OCI-LY7 (cell line): ENCODE results near the gene R3HDM4. TPM values are rescaled to one million over a fixed set of nuclear protein-coding genes. Genes with fewer than 3 reads are reported as not detected.

ENCODE experiments used
- BruUV-seq: library from RNA; stranded (reverse); fragments of 400-500 nt; replicated peaks from 2 replicates; lab custom pipeline; 2021; lab: Mats Ljungman, UMichigan
- CTCF ChIA-PET: fragments of 300-600 bp; sonication (Branson Sonifier 250); formaldehyde crosslinking; loops from one replicate; lab custom pipeline; 2022; ENCODE audit warnings: antibody characterized with exemption; ENCODE audit not compliant: unreplicated experiment; lab: Charles Lee
- POLR2A ChIA-PET: fragments of 300-600 bp; sonication (Branson Sonifier 250); formaldehyde crosslinking; loops from one replicate; lab custom pipeline; 2022; ENCODE audit warnings: antibody characterized with exemption; lab: Charles Lee
- DNase-seq: peaks from one replicate; pipeline ENCODE4 v3.0.0-alpha.2; 2015; ENCODE audit warnings: low spot score
- H2AFZ ChIP-seq: fragments of 200-600 bp; sonication (generic), shearing (Covaris generic); 2 replicates; pipeline ENCODE4 v1.6.1; 2014; ENCODE audit warnings: mild to moderate bottlenecking, antibody characterized with exemption, low read length, moderate library complexity
- H3K27ac ChIP-seq: fragments of 200-600 bp; sonication (generic); 2 replicates; pipeline ENCODE4 v1.5.1; 2014; ENCODE audit warnings: mixed run types, low read depth, mild to moderate bottlenecking, moderate library complexity, low read length, inconsistent platforms; ENCODE audit not compliant: poor library complexity, severe bottlenecking
- H3K36me3 ChIP-seq: fragments of 200-600 bp; sonication (generic); 2 replicates; pipeline ENCODE4 v1.6.1; 2014; ENCODE audit warnings: mild to moderate bottlenecking, antibody characterized with exemption, low read length, moderate library complexity, mixed read lengths; ENCODE audit not compliant: insufficient read depth
- H3K4me1 ChIP-seq: fragments of 200-600 bp; sonication (generic); 2 replicates; pipeline ENCODE4 v1.5.1; 2014; ENCODE audit warnings: mild to moderate bottlenecking, low read length; ENCODE audit not compliant: insufficient read depth, poor library complexity, severe bottlenecking
- H3K4me2 ChIP-seq: fragments of 200-600 bp; sonication (generic); 2 replicates; pipeline ENCODE4 v1.6.1; 2014; ENCODE audit warnings: mild to moderate bottlenecking, low read length
- H3K4me3 ChIP-seq: fragments of 200-600 bp; sonication (generic); 2 replicates; pipeline ENCODE4 v1.5.1; 2014; ENCODE audit warnings: mild to moderate bottlenecking, low read depth, low read length; ENCODE audit not compliant: poor library complexity, severe bottlenecking
- H3K79me2 ChIP-seq: fragments of 200-600 bp; sonication (generic); 2 replicates; pipeline ENCODE4 v1.6.1; 2016; ENCODE audit warnings: low read depth, mild to moderate bottlenecking, low read length, moderate library complexity, mixed read lengths; ENCODE audit not compliant: insufficient read depth
- H3K9me2 ChIP-seq: fragments of 200-600 bp; sonication (generic); 2 replicates; pipeline ENCODE4 v1.6.1; 2016; ENCODE audit warnings: mild to moderate bottlenecking, low read length, mixed read lengths; ENCODE audit not compliant: insufficient read depth
- H3K9me3 ChIP-seq: fragments of 200-600 bp; sonication (generic); 2 replicates; pipeline ENCODE4 v1.6.1; 2014; ENCODE audit warnings: mild to moderate bottlenecking, mixed run types, low read length, mixed read lengths
- H4K20me1 ChIP-seq: fragments of 200-600 bp; sonication (generic); 2 replicates; pipeline ENCODE4 v1.6.1; 2014; ENCODE audit warnings: mild to moderate bottlenecking, antibody characterized with exemption, low read length, moderate library complexity, mixed read lengths; ENCODE audit not compliant: insufficient read depth
- CTCF ChIP-seq: fragments of 200-600 bp; sonication (generic); conservative IDR thresholded peaks from 2 replicates; pipeline ENCODE4 v1.5.1; 2014; ENCODE audit warnings: mild to moderate bottlenecking, antibody characterized with exemption, low read length, moderate library complexity, mixed read lengths
- EZH2phosphoT487 ChIP-seq: fragments of 200-600 bp; sonication (generic); IDR thresholded peaks from 2 replicates; pipeline ENCODE4 v1.6.1; 2018; ENCODE audit warnings: low read depth, borderline replicate concordance, mild to moderate bottlenecking, mixed run types, antibody characterized with exemption, low read length, moderate library complexity, mixed read lengths
- intact Hi-C: fragments of 100-400 bp; cut with micrococcal nuclease; formaldehyde crosslinking; loops from one replicate; pipeline ENCODE4 v1.10.0; 2022; ENCODE audit not compliant: unreplicated experiment
- total RNA-seq, 2 experiments: library from RNA; depleted of rRNA in 1 of 2; stranded (reverse); fragments of >200 nt in 1 of 2; shearing (Covaris generic) in 1 of 2; gene quantifications; 2 replicates each; pipeline ENCODE4 v1.2.3, GENCODE V29; 2014 to 2022

R3HDM4 gene
- total RNA-seq, 2 experiments from 2014 or later, result 43.5 to 64.9 TPM

DNA sequence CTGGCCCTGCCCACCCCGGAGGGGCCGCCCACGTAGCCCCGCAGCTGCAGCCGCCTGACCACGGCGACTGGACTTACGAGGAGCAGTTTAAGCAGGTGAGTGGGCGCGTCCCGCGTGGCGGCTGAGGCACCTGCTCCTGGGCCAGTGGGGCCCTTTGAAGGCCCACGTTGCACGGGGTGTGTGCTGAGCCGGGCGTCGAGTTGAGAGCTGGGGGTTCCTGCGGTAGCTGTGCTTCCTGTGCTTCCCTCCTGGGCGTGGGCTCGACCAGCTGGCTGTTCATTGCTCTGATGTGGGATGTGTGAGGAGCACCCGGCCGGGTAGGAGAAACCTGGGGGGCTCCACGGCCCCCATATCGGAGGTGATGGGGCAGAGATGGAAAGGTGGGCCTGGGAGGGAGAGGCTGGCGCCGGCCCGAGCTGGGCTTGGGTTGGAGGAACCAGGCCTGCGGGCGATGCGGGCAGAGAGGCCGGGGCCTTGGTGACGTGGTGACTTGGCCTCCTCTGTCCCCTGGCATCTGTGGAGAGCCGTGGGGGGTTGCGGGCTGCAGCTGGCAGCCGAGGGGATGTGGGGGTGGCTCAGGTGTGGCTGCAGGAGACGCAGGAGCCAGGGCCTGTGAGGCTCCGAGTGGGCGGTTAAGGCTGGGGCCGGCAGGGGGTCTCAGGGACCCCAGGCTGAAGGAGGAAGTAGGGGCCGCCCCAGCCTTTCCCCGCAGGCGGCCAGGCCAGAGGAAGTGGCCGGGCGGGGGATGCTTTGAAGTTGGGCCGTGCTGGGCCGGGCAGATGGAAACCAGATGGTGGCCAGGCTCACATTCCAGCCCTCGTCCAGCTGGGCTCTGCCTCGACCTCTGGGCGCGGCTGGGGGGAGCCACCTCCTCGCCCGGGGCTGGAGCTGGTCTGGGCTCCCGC lies 19.9 kb upstream of the R3HDM4 start:
- Histone ChIP-seq H3K9me2 (no peaks in the 10 kb centered on the region), H3K79me2 (no peaks in the 10 kb centered on the region), H3K4me1 (no peaks in the 10 kb centered on the region), H4K20me1 (no peaks in the 10 kb centered on the region), H3K4me3 (no peak overlapping the region), H3K27ac (no peak overlapping the region), H3K4me2 (no peak overlapping the region), H3K9me3 (no peaks in the 10 kb centered on the region), H3K36me3 (no peaks in the 10 kb centered on the region), H2AFZ (no peak overlapping the region)
- POLR2A ChIA-PET, result no interaction called here
- intact Hi-C loops, result no loop called here
- DNase-seq, result no peak
- CTCF ChIA-PET, result no interaction called here
- no peak for TF ChIP-seq EZH2phosphoT487
- TF ChIP-seq CTCF, result no peak
- BruUV-seq, result no TSS peak

DNA sequence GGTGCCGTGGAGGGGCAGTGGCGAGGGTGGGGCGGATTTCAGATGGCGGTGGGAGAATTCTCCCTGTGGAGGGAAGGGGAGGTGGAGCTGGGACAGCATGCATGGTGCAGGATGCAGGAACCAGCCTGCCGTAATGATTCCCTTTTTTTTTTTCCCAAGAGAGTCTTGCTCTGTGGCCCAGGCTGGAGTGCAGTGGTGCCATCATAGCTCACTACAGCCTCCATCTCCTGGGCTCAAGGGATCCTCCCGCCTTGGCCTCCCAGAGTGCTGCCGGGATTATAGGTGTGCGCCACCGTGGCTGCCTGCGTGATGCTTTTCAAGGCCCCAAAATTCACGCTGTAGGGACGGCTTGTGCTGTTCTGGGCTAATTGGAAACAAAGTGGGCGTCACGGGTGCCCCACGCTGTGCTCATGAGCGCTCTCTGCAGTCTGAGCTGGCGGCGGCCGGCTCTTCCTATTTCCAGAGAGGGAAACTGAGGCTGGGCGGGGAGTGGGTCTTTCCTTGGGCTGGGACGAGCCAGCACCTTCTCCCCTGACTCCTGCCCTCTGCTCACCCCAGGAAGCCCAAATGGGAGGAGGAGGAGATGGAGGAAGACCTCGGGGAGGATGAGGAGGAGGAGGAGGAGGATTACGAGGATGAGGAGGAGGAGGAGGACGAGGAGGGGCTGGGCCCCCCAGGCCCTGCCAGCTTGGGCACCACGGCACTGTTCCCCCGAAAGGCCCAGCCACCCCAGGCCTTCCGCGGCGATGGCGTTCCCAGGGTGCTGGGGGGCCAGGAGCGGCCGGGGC lies 19.0 kb upstream of the R3HDM4 start:
- Histone ChIP-seq H3K36me3 (no peaks in the 10 kb centered on the region), H3K9me3 (no peaks in the 10 kb centered on the region), H3K79me2 (no peaks in the 10 kb centered on the region), H3K4me2 (no peak overlapping the region), H4K20me1 (no peaks in the 10 kb centered on the region), H3K4me3 (no peak overlapping the region), H2AFZ (no peak overlapping the region), H3K4me1 (peaks cover 3% of the 10 kb centered on the region), H3K27ac (no peak overlapping the region), H3K9me2 (no peaks in the 10 kb centered on the region)
- no peak for DNase-seq
- intact Hi-C loops, result no loop called here
- BruUV-seq, result no TSS peak
- ChIA-PET CTCF (no interaction called here), POLR2A (no interaction called here)
- TF ChIP-seq EZH2phosphoT487, result no peak
- peak; percentile 26; the same call in 1 of the 2 replicates for TF ChIP-seq CTCF
